HG03066 (cell line): ENCODE results near the gene ZNF892.
"Not testable (repeated sequence)": the region's sequence is repeated elsewhere in the genome, so short reads cannot be mapped to it uniquely, and the experiment has no call there.

Source experiments
- ATAC-seq: cut with Tn5 transposase; IDR thresholded peaks from one replicate; pipeline ENCODE4 v1.9.1; 2021; ENCODE audit warnings: low read depth; ENCODE audit not compliant: unreplicated experiment

Gene ZNF892

GRCh38 chr2:95220449-95220848 lies 13.1 kb downstream of the ZNF892 start:
- ATAC-seq, result no peak

GRCh38 chr2:95225658-95226057 lies 18.3 kb downstream of the ZNF892 start:
- ATAC-seq, result no peak

DNA sequence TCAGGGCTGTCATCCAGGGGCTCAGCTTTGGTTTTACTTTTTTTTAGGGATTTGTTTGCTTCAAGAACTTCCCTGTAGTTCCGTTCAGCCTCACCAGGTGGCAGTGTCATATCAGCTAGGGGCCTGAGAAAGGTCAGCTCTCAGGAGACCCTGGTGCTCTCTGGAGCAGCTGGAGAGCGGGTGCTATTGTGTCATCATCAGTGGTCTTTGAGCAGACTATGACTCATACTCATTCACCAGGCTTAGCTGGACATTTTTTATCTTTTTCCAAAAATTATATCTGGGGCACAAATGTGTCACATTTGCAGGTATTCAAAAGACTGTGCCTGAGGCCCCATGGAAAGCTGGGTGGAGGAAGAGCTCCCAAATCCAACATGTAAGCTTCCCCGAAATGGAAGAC lies 24.4 kb downstream of the ZNF892 start:
- ATAC-seq, result no peak

DNA sequence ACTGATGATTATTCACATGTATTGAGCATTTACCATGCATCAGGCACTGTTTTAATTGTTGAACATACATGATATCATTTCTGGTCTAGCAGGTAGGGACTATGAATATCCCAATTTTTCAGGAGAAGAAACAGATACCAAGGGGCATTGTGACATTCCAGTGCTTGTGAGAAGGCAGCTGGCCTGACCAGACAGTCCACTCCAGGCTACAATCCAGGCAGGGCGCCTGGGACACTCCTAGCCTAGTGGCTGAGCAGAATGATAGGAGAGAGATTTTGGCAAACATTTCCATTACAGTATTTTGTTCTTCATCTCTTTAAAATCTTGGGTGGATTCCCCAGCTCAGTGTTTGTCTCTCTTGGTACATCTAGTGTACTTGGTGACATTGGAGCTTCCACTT lies 24.9 kb downstream of the ZNF892 start:
- no peak for ATAC-seq

- ATAC-seq, result no peak
Observed at GRCh38 chr2:95234286-95234785, 27.0 kb downstream of the ZNF892 start.

GRCh38 chr2:95234816-95235215 lies 27.5 kb downstream of the ZNF892 start:
- no peak for ATAC-seq

GRCh38 chr2:95238131-95238530 lies 30.8 kb downstream of the ZNF892 start:
- ATAC-seq, result no peak

DNA sequence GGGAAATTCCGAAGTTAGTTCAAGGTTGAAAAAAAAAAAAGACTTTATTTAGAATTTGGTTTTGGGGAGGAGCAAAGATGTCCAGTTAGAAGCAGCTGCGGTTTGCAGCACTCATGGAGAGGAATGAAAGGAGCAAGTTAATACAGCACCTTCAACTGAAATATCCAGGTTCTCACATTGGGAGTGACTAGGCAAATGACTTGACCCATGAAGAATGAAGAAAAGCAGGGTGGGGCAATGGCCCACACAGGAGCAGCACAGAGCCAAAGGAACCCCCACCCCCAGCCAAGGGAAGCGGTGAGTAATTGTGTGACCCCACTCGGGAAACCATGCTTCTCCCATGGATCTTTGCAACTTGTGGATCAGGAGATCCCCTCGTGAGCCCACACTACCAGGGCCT lies 32.8 kb downstream of the ZNF892 start:
- no peak for ATAC-seq

- no peak for ATAC-seq
Observed at GRCh38 chr2:95240556-95240955, 33.2 kb downstream of the ZNF892 start.

DNA sequence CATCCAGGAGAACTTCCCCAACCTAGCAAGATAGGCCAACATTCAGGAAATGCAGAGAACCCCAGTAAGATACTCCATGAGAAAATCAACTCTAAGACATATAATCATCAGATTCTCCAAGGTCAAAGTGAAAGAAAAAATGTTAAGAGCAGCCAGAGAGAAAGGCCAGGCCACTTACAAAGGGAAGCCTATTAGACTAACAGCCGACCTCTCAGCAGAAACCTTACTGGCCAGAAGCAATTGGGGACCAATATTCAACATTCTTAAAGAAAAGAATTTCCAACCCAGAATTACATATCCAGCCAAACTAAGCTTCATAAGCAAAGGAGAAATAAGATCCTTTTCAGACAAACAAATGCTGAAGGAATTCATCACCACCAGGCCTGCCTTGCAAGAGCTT lies 34.8 kb downstream of the ZNF892 start:
- not testable (repeated sequence) for ATAC-seq
